Stimulated activated CD8-positive, alpha-beta memory T cell treated with anti-CD3 and anti-CD28 coated beads, Interleukin-4, amount 100 ng/mL, for 4 hours (primary cell): ENCODE measurements around the gene ZMYND10.

Source experiments
- DNase-seq, 2 donors: peaks; one replicate each; pipeline ENCODE4 v3.0.0-alpha.2; 2020; ENCODE audit warnings: low read depth in 2 of 2, low spot score in 1 of 2

ZMYND10 gene

DNA sequence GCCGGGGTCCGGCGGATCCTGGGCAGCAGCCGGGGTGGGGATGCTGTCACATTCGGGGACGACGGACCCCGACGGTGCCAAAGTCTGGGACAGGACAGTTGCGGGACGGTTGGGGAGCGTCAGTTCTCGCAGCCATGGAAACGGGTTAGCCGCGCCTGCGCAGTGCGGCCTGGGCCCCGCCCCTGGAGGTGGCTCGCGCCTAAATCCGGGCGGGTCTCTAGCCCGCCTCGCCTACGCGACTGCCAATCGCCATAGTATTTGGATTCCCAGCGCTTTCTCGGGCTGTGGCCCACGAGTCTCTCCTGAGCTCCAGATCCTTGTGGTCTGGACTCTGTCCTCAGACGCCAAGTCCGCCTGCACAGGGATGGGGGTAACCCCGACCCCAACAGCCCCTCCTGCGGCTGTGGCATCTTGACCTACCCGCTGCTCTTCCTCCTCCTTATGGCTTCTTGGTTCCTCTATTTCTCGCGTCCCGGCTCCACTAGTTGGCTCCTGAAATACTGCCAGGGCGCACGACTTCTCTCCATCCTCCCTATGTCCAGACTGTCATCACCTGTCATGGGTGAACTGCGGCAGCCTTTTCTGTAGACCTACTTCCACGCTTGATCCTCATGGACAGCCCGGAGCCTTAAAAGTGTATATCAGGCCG is at the start of gene ZMYND10:
Gene ZMYND10 (minus strand): TSS at position 147 of the 649 bp plus-strand sequence. CDS start 153 bp downstream, outside the sequence.
- DNase-seq, result peak; percentile 35 to 47

DNA sequence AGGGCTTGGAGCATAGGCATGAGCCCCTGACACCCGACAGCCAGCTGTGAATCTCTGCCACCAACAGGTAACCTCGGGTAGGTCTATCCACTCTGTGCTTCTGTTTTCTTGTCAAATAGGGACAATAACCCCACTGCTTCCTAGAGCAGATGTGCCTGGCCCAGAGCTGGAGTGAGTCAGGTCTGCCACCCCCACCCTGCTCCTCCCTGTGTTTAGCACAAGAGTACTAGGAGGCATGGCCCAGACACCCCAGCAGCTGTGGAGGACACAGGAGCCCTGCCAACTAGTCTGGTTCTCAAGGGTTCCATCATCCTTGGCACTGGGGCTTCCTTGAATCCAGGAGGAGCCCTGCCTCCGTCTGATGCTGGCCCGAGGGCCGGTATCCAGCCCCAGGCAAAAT is 47.5 kb upstream of the ZMYND10 start:
- DNase-seq, result no peak

DNA sequence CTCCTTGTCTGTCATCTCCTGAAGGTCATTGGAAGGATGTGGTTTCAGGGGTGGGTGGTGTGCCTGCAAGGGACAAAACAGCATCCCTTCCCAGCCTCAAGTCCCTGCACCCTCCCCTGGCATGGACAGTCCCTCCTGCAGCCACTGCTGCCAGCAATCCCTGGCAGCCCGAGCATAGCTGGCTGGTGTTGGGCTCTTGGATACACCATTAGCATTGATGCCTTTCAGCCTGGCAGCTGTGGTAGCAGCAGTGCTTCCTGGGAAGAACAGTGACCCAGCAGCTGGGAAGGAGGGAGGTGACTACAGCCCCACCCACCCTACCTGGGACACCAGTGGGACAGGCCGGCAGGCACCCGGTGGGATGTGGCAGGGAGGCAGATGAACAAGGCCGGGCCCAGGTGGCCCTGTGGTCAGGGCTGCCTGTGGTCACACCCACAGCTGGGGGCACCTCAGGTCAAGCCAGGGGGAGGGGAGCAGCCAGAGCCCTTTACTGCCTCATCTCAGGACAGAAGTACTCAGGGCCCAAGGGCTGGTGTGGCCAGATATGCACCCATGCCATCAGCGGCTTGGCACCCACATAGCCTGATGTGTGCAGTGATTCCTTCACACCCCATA is 46.7 kb upstream of the ZMYND10 start:
- no peak for DNase-seq

DNA sequence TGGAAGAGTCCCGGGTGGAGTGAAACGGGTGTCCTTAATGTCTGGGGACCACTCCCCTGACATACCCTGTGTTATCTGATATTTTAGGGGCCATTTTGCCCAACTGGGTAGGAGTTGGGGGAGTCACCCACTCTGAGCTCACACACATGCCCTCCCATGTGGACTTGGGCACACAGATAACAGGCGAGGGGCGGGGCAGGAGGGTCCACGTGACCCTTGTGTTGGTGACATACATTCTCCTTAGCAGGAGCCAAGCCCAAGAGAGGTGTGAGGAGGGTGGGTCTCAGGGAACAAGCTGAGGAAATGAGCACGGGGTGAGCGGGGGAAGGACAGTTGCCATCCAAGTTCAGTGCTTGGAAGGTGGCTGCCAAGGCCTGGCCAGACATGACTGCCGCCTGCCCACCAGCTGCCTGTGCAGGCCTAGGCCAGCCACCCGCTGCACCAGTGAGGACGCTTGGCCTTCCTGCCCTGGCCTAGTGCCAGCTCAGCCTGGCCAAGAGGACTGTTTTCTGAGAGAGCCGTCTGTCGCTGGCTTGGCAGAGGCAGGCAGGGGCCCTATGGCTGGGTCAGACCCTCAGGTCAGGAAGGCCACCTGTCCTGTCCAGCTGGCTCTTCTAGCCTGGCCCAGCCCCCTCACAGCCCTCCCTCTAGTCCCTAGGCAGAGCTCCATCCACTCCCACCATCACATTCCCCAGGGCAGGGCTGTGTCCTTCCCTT is 45.1 kb upstream of the ZMYND10 start:
- no peak for DNase-seq

DNA sequence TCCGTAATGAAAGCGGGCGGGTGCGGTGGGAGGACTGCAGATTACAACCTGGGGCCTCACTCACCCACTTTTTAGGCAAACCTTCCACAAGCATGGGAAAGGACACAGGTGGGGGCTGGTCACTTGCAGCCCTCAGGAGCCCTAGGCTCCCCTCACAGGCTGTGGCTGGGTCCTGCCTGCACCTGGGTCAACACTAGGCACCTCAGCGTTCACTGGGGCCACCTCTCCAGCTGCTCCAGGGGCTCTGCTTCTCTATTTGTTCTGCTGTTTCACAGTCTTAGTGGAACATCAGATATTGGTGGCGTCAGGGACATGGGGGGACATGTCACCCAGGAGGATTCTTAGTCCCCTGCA is 43.9 kb upstream of the ZMYND10 start:
- DNase-seq, result no peak

DNA sequence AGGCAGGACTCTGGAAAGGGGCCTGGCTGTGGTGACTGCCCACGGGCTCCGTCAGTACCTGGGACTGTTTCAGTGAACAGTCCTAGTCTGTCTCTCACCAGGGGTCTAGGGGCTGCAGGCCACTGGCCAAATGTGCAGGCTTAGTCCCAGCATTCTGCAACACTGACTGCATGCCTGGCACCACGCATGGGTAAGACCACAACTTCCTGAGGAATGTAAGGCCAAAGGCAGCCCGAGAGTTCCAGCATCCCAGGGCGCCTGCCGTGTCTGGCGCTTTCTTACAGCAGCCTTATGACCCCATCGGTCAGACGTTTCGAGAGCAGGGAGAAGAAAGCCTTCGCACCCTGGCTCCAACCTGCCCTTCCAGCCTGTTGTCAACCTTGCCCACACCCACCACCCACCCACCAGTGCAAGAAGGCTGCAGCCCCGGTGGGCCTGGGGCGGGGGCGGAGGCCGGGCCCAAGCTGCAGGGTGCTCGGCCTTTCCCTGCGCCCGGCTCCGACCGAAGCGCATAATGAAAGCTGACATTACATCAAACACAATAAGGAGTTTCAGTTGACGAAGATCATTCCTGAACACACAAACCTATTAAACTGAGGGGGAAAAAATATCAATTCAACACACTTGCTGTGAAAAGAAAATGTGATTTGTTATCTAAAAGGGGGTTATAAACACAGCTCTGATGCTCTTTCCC is 43.3 kb upstream of the ZMYND10 start:
- DNase-seq, result no peak

DNA sequence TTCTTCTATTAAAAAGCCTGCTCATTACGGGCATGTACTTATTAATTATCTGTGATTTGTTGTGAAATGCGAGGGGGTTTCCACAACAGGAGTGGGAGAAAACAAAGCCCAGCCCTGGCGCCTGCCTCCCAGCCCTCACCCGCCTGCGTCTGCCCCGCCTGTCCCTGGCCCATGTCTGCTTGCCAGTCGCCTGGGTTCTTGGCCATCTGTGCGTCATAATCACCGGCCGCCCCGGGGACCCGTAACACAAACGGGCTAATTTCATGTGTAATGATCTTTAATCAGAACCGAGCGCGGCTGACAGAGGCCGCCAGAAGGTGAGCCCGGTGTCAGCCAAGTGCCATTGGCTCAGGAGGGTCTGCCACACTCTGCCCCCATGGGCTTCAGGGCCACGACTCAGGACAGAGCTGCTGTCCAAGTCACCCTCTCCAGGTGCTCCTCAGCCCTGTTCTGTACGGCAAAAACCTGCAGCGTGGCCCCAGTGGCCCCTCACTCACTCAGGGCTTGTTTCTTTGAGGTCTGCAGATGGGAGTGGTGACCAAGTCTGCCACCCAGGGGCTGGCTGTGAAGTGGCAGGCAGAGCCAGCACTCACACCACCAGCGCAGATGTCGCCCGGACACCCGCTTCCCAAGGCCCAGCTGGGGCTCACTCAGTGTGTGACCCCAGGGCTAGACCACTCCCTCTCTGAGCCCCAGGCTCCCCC is 42.6 kb upstream of the ZMYND10 start:
- DNase-seq, result no peak

DNA sequence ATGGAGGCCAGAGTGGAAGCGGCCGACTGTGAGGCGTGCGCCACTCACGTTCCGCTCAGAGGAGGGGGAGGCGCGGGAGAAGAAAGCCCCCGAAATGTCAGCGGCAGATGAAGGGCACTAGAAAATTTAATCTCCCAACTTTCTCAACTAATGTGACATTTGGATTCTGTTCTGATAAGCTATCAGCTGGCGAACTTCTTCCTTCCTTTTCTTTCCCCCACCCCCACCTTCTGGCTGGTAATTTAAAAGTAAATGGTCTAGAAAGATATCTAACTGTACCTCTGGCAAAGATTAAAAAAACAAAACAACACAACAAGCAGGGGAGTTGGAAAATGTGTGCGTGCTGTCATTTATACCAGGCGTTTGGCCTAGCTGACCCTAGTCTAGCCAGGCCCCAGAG is 40.2 kb upstream of the ZMYND10 start:
- DNase-seq, result no peak

DNA sequence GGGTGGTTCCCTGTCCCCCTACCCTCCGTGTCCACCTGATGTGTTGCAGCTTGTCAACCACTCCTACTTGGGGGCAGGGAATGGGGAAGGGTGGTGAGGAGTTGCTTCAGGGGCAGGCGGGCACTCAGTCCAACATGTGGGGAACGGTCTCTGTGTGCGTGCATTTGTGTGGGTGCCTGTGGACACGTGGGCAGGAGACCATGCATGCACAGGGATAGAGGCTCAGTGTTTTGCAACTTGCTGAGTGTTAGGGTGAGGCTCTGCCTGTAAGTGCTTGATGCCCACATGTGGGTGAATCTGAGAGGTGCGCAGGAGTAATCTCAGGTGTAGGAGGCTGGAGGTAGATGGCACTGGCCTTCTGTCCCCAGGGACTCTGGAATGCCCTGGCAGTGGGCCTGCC is 38.2 kb upstream of the ZMYND10 start:
- DNase-seq, result no peak

DNA sequence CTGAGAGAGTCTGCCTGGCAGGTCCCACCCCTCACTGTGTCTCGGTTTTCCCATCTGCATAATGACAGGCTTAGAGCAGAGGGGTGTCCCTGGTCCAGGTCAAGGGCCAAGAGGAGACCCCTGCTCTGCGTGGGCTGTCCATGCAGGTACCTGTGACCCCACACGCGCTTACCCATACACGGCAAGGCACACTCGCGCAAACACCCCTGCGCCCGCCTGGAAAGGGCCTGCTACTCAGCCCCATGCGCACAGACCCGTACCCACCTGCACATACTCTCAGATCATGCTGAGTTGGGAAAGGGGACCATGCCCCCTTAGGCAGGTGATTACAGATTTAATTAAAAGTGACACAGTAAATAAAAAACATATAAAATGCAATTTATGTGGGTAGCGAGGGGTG is 37.2 kb upstream of the ZMYND10 start:
- DNase-seq, result no peak

DNA sequence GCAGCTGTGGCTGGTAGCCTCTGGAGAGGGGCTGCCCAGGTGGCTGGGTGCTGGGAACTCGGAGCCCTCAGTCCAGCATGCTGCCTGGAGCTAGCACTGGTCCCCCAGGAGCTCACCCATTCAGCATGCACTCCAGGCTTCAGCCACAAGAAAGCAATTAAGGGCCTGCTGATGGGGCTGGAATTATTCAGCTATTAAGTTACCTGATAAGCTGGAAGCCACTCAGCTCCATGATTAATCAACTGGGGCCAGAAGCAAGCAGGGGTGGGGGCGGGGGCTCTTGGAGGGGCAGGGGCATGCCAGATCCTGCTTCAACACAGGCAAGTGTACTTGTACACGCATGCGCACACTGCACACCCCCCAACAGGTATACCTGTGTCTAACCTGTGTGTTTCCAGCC is 35.9 kb upstream of the ZMYND10 start:
- DNase-seq, result no peak

DNA sequence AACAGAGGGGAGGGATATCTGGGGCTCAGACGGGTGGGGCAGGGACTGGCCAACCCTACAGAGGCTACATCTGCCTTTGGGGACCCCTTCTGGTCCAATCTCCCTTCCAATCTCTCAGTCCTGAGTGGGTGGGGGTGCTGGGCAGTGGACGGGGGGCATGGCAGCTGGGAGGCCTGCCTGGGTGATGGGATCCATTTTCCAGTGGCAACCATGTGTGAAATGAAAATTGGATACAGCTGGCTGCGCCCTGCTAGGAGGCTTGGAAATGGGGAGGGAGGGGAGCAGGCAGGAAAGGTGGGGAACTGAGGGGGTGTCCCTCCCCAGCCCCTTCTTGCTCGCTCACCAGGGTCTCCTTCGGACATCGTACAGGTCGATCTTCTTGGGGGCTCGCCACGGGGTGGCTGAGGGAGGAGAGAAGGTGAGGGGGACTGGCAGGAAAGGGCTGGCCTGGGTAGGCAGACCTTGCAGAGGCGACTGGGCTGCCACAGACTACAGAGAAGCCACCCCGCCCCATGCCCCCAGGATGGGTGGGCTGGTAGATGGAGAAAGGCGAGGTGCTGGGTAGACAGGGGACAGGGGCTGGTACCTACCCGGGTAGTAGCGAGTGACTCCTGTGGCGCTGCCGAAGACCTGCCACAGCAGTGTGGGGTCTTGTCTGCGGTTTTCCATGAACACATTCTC is 35.0 kb upstream of the ZMYND10 start:
- DNase-seq, result no peak

DNA sequence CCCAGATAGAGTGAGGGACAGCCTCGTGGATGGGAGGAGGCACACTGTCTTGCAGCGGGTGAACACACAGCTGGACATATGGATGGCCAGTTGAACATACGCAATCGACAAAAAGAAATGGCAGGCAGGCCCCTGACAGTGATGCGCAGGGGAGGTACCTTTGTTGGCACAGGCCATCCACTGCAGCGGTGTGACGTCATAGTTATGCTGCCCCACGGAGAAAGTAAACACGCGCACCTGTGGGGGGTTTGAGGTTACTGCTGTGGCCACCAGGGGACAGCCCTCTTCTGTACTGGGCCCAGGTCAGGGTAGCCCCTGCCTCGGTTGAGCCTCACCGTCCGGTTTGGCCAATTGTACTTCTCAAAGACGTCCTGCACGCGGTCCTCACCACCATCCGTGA is 33.2 kb upstream of the ZMYND10 start:
- DNase-seq, result no peak

DNA sequence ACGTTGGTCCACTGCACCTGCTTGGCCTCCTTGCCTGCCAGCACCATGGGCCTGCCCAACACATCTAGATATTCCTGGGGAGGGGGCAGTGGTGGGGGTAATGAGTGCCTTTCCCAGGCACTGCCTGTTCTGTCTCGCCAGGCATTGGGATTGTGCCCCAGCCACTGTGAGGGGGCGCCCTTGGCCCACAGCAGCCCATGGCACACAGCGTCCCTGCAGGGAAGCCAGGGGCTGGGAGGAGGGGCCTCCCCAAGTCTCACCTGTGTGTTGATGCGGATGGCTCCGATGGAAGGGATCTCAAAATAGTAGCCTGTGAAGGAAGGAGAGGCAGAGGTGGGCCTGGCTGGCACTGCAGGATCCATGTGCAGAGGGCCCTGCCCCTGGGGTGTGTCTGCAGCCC is 32.5 kb upstream of the ZMYND10 start:
- DNase-seq, result no peak

DNA sequence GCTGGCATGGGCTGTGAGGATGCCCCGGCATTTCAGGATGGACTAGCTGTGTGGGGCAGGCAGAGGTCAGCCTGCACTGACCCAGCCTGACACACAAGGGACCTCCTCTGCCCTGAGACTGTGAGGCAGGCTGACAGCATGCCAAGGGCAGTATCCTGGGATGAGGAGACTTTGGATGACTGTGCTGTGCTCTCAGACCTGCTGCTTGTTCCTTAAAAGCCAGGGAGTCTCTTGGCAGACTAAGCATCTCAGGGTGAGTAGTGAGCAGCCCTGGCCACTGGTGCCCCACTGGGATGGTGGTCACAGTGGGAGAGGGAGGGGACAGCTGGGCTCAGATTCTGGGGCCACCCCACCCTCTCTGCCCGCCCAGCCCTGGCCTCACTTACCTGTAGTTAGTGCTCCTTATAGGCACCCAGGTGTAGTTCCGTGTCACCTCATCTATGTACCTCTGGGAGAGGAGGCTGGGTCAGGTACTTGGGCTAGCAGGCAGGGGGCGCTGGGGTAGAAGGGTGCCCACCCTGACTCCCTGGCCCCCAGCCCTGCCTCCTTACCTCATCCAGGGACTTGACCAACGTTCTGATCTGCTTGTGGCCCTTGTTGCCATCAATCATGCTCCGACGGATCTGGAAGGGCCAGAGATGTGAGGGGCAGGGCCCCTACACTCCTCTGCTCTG is 29.9 kb upstream of the ZMYND10 start:
- DNase-seq, result no peak

DNA sequence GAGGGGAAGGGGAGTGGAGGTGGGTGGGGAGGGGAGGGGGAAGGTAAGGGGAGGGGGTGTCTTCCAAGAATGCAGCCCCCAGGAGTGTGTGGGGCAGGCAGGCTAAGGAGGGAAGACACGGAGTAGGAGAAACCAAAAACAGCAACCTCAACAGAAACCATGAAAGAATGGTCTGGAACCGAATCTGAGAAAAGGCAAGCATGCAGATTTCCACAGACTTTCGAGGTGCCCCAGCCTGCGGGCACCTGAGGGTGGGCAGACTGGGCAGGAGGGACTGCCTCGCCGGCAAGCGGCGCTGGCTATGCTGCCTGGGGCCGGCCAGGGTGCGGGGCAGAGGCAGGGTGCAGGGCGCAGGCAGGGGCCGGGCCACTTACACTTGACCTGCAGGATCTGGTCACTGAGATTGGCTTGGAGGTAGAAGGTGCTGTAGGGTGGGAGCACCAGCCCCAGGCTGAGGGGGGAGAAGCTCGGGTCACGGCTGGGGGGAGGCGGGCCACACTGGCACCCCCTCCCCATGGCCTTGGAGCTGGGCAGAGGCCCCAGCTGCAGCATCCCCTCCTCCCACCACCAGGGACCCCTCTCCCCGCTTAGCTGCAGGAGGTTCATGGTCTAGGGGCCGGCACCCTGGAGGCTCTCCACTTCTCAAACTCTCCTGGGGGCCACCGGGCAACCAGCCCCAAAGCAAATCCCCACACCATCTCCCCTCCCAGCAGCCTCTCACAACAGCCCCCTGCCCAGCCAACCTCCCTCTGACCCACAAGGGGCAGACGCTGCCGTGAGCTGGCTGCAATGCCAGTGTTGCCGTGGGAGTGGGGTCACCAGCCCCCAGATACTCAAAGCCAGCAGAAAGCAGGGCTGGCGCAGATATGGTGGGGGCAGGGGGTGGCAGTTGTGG is 29.1 kb upstream of the ZMYND10 start:
- DNase-seq, result no peak

DNA sequence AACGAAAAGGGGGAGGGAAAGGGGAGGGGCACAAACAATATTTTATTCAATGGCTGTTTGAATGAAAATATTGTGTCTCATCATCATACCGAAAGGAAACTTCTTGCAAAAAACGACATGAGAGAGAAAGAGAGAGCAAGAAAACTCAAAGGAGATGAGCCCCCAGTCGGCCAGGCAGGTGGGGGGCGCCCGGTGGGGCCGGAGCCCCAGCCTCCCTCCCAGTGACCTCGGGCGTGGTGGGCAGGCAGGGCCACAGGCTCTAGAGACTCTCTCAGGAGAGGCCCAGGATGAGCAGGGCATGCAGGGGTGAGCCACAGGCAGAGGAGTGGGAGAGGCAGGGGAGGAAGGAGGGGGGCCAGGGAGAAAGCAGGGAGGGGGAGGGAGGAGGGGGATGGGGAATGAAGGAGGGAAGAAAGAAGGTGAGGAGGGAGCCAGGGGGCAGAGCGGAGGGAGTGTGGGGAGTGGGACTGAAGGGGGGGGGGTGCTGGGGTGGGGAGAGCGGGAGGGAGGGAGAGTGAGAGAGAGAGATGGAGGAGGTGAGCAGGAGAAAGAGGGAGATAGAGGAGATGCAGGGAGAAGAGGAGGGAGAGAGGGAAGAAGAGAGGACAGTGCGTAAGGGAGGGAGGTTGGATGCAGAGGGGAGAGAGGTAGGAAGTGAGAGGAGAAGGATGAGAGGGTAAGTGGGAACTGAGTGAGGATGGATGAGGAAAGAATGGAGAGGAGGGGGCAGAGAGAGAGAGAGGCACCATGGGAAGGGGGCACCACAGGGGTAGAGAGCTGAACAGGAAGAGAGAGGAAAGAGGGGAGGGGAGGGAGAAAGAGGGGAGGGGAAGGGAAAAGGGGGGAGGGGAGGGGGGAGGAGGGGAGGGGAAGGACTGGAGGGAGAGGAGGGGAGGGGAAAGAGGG is 27.9 kb upstream of the ZMYND10 start:
- no peak for DNase-seq

DNA sequence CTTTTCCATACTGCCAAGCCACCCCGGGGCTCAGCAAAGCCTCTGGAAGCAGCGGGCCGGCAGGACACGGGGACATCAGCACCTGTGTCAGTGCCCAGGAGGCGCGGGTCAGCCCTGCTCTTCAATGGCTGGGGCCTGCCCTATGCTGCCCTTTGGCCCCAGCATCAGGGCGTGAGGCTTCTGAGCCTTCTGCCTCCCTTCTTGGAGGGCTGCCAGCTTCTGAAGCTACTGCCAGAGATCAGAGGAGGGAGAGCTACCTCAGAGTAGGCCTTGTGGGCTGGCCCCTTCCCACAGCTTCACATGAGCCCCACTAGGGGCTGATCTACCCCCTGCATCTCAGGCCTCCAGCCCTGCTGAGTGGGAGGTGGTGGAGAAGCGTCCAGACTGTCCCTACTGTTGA is 26.8 kb upstream of the ZMYND10 start:
- no peak for DNase-seq
